Transverse colon (tissue), 4 donors: Measurements from ENCODE around the gene MS4A2.

ENCODE experiments used
- CTCF ChIP-seq, 5 experiments: fragments of 200-600 bp in 3 of 5; fragments of 450-650 bp in 2 of 5; sonication (generic) in 3 of 5; IDR thresholded peaks; 1 replicate in 2 of 5; 2 replicates in 3 of 5; pipeline ENCODE4 v1.5.1; 2016 to 2017; ENCODE audit warnings: antibody characterized with exemption in 5 of 5, inconsistent platforms in 3 of 5, mild to moderate bottlenecking in 2 of 5, moderate library complexity in 1 of 5
- POLR2A ChIP-seq: fragments of 450-650 bp; IDR thresholded peaks from one replicate; pipeline ENCODE4 v1.6.1; 2016; ENCODE audit warnings: antibody characterized with exemption, mild to moderate bottlenecking, moderate library complexity
- POLR2AphosphoS5 ChIP-seq, 3 donors: sonication (generic); formaldehyde crosslinking; IDR thresholded peaks; one replicate each; pipeline ENCODE4 v1.6.1; 2016; ENCODE audit warnings: antibody characterized with exemption in 3 of 3

DNA sequence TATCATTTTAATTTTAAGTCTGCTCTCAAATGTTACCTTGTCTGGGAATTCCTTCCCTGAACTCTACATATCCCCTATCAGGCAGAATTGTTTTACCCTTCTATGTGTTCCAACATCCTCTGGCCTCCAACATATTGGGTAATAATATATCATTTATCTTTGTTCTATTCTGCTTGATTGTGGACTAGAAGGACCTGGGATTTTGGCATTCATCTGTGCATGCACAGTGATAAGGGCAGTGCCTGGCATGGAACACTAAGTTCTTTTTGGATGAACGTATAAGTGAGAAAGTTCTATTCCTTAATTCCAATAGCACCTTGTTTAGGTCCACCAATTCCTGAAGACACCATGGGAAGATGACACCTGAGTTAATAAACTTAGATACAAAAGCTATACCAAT lies 1.2 kb upstream of the MS4A2 start:
- TF ChIP-seq POLR2AphosphoS5 (IDR thresholded peaks at IDR 0.05) (no peak), CTCF (IDR thresholded peaks at IDR 0.05) (no peak), POLR2A (no peak)
